GM19324 (cell line): ENCODE measurements around the gene BAZ2B.

ENCODE experiments used
- ATAC-seq: cut with Tn5 transposase; IDR thresholded peaks from one replicate; pipeline ENCODE4 v1.9.1; 2021; ENCODE audit warnings: mild to moderate bottlenecking, moderate library complexity; ENCODE audit not compliant: unreplicated experiment, low FRiP score

BAZ2B gene

DNA sequence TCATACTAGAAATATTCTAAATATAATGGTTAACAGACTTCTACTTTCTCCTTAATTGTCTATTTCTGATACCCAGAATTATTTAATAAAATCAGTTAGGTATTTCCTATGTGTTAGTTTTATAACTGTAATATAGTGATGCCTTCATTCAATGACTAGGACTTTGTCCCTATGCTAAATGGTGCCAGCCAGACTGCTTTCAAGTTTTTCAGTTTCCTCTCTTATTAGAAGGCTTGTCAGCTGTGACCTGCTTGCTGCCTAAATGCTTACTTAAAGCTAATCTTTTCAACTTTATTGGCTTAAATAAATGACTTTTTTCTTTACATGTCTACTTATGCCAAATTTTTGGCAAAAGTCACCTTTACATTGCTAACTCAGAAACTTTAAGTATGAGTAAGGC is 30.7 kb downstream of the BAZ2B start:
- ATAC-seq = no peak

DNA sequence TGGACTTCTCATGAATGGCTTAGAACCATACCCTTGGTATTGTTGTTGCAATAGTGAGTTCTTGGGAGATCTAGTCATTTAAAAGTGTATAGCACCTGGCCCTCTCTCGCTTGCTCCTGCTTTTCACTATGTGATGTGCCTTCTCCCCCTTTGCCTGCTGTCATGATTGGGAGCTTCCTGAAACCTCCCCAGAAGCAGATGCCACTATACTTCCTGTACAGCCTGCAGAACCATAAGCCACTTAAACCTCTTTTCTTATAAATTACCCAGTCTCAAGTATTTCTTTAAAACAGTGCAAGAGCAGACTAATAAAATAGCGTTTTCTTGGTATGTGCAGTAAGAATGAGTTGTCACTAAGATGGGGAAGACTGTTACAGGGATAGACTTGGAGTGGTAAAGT is 31.6 kb downstream of the BAZ2B start:
- no peak for ATAC-seq

DNA sequence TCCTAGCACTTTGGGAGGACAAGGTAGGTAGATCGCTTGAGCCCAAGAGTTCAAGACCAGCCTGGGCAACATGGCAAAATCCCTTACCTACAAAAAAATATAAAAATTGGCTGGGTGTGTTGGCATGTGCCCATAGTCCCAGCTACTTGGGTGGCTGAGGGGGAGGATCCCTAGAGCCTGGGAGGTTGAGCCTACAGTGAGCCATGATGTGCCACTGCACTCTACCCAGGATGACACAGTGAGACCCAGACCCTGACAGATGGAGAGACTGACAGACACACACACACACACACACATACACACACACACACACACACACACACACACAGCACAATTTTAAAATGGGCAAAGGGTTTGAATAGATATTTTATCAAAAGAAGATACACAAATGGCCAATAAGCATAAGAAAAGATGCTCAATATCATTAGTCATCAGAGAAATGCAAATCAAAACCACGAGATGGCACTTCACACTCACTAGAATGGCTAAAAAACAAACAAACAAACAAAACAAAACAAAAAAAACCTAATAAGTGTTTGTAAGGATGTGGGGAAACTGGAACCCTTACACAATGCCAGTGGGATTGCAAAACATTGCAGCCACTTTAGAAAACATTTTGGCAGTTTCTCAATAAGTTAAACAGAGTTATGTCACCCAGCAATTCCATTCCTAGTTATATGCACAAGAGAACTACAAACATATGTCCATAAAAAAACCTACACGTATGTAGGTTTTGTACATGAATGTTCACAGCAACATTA is 42.3 kb downstream of the BAZ2B start:
- ATAC-seq = no peak

DNA sequence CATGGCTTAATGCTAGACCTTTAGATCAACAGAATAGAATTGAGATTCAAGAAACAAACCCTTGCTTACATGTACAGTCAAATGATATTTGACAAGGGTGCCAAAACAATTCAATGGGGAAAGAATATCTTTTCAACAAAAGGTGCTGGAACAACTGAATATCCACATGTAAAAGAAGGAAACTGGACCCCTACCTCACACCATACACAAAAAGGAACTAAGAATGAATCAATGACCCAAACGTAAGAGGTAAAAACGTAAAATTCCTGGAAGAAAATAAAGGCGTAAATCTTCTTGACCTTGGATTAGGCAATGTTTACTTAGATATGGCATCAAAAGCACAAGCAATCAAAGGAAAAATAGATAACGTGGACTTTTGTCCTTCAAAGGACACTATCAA is 43.1 kb downstream of the BAZ2B start:
- no peak for ATAC-seq

DNA sequence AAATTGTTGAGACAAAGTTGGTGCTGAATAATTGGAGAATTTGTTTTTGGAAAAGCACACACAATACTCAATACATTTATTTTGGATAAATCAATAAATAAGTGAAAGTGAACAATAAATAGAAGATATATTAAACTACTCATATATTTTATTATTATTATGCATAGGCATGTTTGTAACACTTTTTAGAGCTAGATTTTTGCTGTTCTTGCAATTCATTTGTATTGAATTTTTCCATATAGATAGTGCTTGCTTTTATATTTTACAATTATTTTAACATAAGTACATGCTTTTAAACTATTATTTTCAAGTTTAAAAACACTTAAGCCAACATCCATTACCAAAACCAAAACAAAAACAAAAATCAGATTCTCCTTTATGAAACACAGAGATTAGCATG is 43.9 kb downstream of the BAZ2B start:
- ATAC-seq = no peak

DNA sequence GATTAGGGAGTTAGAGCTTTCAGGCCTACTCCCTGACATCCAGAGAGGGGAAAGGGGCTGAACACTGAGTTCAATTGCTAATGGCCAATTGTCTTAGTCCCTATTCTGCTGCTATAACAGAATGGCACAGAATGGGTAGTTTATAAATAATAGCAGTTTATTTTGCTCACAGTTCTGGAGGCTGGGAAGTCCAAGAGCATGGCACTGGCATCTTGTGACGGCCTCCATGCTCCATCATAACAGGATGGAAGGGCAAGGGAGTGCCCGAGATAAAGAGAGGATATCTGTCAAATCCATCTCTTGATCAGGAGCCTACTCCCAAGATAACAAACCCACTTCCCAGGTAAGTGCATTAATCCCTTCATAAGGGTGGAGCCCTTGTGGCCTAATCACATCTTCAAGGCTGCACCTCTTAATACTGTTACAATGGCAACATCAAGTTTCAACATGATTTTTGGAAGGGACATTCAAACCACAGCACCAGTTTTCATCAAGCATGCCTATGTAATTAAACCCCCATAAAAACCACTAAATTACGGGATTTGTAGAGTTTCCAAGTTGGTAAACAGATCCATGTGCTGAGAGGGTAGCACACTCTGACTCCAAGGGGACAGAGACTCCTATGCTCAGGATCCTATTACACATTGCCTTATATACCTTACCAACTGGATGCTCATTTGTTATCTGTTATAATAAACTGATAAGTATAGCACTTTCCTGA is 44.6 kb downstream of the BAZ2B start:
- no peak for ATAC-seq

DNA sequence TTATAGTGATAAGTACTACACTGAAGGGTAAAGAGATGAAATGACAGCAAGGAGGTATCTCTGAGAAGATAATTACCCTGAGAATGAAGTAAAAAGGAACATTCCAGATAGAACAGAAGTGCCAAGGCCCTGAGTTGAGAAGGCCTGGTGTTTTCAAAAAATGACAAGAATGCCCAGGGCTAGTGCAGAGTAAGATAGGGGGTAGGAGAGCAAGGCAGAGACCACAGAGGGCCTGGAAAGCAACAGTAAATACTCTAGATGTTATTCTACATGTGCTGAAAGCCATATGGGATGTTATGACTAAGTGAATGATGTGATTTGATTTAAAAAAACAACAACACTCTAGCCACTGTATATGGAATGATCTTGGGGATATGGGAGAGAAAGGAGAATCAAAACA is 52.3 kb downstream of the BAZ2B start:
- ATAC-seq = no peak

DNA sequence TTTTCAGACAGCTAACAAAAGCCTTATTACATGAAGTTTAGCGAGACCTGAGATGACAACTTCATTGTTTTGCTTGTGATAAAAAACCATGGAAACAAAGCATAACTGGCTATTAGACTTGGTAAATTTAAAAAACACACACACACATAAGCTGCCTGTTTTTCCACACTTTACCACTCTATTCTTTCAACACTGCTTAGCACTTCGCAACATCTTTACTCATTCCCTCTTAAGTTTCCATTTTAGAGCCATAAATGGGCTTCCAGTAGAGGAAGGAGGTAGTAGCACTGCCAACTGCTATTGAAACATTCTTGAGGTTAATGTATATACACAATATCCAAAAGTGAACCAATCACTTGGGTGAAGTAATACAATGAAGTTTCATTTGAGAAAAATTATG is 54.1 kb downstream of the BAZ2B start:
- no peak for ATAC-seq

DNA sequence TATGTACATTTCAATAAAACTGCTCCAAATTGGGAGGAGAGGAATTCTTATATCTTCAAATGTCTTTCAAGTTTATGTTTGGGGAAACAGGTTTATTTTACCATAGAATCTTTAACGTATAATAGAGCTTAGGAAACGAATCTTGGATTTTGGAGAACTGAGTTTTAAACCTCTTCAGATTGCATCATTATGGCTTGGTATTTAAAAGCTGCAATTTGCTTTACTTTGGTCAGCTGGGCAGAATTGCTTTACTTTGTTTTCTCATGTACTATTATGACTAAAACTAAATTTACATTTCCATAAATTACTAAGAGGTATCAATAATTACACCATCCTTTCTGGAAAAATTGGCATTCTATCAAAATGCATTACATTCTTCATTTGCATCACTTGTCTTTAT is 54.6 kb downstream of the BAZ2B start:
- ATAC-seq = no peak

DNA sequence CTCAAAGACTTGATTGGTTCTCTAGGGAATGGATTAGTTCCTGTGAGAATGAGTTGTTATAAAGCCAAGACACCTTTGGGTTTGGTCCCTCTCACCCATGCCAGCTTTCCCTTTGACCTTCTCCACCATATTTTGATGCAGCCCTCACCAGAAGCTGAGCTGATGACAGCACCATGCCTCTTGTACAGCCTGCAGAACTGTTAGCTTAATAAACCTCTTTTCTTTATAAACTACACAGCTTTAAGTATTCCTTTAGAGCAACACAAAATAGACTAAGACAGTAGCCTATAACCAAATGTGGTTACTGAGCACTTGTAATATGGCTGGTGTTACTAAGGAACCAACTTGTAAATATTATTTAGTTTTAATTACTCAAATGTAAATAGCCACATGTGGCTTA is 55.1 kb downstream of the BAZ2B start:
- ATAC-seq = no peak

DNA sequence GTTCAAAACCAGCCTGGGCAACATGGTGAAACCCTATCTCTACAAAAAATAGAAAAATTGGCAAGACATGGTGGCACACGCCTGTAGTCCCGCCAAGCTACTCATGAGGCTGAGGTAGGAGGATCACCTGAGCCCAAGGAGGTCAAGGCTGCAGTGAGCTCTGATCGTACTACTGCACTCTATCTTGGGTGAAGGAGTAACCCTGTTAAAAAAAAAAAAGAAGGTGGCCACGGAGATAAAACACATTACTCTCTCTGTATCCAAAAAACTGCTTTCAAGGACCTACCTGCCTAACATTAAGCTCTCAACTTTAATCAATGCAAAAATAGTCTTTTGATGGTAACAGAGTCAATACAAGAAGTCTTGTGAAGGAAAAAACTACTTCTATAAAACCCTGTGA is 57.3 kb downstream of the BAZ2B start:
- ATAC-seq = no peak

DNA sequence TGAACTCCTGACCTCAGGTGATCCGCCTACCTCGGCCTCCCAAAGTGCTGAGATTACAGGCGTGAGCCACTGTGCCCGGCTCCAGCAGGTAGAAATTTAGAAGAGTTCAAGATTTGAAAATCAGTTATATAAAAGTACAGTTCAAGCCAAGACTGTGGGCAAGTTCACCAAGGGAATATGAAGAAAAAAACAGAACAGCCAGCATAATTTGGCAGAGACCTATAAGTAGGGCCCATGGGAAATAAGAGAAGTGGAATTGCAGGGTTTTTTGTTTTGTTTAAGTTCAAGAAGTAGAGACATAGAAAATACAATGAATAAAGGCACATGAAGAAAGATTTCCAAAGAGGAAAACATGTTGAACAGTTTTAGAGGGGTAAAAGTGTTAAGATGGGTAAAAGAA is 57.9 kb downstream of the BAZ2B start:
- no peak for ATAC-seq

DNA sequence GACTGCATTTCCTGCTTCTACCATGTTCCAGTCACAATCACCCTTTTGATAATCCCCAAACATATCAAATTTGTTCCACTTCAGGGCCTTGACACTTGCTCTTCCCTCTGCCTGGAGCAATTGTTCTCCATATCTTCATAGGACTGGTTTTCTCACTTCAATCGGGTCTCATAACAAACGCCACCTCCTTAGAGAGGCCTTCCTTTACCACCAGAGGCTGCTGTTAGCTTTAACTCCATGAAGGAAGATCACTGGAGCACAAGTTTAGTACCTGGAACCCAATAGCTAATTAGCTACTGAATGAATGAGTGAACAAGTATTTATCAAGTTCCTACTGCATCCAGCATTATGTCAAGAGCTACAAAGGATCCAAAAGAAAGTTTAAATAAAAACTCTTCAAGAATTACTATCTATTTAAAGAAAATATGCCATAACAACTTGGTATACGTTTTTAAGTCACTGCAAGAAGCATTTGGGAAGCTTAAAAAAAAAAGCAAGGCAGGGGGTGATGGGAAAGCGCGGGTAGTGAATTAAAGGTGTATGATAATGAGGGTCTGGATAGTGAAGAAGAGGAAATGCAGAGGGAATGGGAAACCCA is 58.8 kb downstream of the BAZ2B start:
- ATAC-seq = no peak

DNA sequence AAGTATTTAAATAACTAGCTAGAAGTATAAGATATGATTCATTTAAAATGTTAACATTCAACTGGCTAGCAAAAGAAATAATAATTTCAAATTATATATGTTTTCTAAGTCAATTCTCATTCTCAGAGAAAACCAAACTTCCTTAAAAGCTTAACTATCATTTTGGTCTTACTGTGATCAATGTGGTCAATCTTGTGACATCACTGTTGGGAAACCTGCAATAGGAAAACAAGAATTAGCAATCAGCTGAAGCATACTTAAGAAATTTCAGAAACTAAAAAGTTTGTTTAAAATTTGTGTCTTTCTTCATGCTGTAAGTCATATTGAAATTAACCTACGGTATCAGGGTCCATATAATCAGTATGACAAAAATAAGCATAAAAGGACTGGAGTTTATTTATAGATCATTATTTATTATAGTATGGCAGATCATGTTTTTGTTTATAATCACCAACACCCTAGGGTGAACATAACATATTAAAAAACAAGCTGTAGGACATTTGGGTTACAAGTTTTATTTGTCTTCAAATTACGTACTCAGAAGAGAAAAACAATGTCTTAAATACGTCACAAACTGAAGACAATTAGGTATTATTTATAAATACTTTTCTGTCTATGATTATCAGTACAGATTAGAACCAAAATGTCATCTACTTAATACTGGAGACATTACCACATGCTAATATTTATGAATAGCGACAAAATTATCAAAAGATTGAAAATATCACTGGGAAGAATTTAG is 60.5 kb downstream of the BAZ2B start:
- no peak for ATAC-seq

DNA sequence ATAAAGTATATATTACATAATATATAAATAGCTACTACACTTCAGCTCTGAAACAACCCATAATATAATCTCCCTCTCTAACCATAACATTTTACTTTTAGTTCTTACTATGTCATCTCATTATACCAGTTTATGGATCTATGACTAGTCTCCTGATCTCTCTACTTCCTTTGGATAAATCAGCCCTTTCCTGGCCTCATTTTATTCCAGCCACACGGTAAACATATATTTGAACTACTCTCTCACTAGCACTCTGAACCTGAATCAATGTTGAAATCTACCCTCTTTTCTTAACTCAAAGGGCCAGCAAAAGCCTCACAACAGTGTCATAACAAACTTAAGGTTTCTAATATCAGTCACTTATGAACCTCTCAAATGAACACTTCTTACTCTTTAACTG is 62.6 kb downstream of the BAZ2B start:
- no peak for ATAC-seq

DNA sequence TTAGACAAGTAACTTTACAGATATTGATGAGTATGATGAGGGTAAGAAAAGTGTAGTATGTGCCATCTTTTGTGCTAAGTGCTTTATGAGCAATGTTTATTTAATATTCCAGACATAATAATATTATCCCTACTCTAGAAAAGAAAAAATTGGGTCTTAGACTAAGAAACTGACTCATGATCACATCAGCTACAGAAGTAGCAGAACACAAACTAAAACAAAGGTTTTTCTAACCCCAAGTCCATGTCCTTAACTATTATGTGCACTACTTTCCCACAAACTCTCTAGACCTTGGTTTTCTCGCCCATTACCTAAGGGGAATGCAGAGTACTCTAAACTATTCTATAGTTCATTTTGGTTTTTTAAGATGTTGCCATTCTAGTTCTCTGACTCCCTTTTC is 64.5 kb downstream of the BAZ2B start:
- ATAC-seq = no peak

DNA sequence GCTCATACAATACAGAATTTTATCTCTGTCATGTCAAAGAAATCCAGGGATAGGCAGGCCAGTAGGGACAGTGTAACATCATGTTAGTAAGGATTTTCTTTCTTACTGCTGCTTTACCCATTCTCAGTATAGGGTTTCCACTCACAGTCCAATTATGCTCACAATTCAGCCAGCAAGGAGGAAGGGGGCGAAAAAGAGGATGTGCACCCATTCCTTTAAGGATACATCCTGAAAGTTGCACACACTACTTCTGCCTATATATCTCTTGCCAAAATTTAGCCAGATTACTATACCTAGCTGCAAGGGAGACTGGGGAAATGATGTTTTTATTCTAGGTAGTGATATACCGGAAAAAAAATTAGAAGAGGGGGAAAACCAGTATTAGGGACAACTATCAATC is 66.1 kb downstream of the BAZ2B start:
- ATAC-seq = no peak

DNA sequence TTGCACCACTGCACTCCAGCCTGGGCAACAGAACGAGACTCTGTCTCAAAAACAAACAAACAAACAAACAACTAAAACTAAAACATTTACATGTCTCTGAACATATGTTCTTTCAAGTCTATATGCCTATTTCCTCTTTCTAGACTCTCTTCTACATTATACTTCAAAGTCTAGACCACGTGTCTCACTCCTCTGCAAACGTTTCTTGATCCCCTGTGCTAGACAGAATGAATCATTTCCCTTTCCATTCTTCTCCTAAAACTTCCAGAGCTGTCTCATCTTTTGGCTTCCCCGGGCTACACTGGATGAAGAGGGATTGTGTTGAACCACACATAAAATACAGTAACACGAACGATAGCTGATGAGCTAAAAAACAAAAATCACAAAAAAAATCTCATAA is 67.1 kb downstream of the BAZ2B start:
- ATAC-seq = no peak

DNA sequence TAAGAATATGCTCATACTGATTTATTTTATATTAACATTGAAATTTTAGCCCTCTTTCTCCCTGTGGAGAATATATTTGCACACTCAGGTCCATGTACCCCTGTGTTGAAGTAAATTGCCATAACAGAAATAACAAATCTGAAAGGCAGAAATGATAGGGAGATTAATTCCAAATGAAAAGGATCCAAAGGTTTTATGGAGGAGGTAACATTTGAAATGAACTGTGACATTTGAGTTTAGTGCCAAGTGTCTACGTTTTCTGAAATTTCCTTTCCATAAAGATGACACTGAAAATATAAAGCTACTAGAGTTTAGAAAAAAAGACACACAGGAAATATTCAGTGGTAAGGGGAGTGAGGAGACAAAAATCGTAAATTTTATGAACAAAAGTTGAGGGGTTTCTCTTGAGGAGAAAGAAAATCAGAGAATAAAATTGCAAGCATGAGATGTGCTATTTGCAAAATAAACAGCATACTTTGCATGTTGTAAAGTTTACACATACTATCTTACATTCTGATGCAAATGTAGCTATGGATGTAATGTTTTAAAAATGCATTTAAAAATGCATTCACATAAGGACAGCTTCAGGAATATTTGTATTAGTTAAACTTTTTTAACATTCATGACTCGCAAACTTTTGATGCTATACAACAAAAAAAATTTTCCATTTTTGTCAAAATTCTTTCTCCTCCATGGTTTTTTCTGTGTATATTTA is 69.5 kb downstream of the BAZ2B start:
- no peak for ATAC-seq

DNA sequence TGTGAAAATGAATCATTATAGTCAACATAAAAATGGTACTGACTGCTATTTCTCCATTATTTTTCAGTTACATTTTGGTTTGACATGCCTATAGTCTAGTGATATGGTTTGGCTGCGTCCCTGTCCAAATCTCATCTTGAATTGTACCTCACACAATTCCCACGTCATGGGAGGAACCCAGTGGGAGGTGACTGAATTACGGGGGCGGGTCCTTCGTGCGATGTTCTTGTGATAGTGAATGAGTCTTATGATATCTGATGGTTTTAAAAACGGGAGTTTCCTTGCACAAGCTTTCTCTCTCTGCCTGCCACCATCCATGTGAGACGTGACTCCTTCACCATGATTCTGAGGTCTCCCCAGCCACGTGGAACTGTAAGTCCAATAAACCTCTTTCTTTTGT is 70.3 kb downstream of the BAZ2B start:
- ATAC-seq = no peak

DNA sequence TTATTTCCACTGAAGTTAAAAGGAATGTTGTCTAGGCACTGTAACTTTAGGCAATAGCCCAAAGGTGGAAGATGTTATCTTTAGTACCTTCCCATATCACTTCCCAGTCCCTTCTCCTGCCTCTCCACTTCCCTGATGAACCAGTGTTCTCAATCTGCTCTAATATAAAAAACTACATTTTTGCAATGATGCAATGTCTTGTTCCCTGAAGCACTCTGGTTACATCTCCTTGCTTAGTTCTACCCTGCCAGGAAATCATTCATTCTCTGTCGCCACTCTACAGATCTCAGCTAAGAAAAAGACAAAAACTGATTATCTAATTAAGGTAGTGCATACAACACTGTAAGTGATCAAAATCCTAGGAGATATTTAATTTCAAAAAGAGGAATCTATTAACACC is 71.3 kb downstream of the BAZ2B start:
- no peak for ATAC-seq
